Measurements from ENCODE around the gene RPL13.

DNA sequence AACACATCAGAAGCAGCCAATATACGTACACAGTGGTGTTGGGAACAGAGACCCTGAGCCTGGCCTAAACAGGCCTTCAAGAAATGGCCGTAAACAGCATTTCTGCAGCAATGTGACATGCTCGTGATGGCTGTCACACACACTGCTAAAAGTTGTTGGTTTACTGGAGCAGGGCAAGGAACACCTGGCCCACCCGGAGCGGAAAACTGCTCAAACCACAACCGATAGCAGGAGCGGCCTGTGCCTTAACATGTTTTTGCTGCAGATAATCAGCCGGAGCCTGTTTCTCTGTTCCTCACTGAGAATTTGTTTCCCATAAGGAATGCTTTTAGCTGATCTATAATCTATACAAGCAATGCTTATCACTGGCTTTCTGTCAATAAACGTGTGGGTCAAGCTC is 47.0 kb downstream of the RPL13 start:
- TF ChIP-seq, protein P1, sequence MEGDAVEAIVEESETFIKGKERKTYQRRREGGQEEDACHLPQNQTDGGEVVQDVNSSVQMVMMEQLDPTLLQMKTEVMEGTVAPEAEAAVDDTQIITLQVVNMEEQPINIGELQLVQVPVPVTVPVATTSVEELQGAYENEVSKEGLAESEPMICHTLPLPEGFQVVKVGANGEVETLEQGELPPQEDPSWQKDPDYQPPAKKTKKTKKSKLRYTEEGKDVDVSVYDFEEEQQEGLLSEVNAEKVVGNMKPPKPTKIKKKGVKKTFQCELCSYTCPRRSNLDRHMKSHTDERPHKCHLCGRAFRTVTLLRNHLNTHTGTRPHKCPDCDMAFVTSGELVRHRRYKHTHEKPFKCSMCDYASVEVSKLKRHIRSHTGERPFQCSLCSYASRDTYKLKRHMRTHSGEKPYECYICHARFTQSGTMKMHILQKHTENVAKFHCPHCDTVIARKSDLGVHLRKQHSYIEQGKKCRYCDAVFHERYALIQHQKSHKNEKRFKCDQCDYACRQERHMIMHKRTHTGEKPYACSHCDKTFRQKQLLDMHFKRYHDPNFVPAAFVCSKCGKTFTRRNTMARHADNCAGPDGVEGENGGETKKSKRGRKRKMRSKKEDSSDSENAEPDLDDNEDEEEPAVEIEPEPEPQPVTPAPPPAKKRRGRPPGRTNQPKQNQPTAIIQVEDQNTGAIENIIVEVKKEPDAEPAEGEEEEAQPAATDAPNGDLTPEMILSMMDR (conservative IDR thresholded peaks at IDR 0.05 in 1 of 2, IDR thresholded peaks at IDR 0.05 in 1 of 2; ENCODE audit: low read depth in 1 of 2, low read length in 2 of 2) = no peak
- no peak for TF ChIP-seq EZH2 (IDR thresholded peaks at IDR 0.05; ENCODE audit: low read length, missing control alignments)

All from fibroblast of lung (primary cell).